HG02588 (cell line): Measurements from ENCODE around the gene SPOCK2.
"Not testable (repeated sequence)": the region's sequence is repeated elsewhere in the genome, so short reads cannot be mapped to it uniquely, and the experiment has no call there.

Experiments used
- ATAC-seq: cut with Tn5 transposase; IDR thresholded peaks from one replicate; pipeline ENCODE4 v1.9.1; 2021; ENCODE audit warnings: mild to moderate bottlenecking, moderate library complexity; ENCODE audit not compliant: unreplicated experiment

Gene SPOCK2, protein sequence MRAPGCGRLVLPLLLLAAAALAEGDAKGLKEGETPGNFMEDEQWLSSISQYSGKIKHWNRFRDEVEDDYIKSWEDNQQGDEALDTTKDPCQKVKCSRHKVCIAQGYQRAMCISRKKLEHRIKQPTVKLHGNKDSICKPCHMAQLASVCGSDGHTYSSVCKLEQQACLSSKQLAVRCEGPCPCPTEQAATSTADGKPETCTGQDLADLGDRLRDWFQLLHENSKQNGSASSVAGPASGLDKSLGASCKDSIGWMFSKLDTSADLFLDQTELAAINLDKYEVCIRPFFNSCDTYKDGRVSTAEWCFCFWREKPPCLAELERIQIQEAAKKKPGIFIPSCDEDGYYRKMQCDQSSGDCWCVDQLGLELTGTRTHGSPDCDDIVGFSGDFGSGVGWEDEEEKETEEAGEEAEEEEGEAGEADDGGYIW

GRCh38 chr10:72087969-72088888 lies at the start of gene SPOCK2:
Gene SPOCK2, minus strand, starts transcription at chr10:72088551. Its CDS starts 223 bp downstream, at chr10:72088328.
- no peak for ATAC-seq

- no peak for ATAC-seq
These were observed 49.2 kb upstream of the SPOCK2 start for GRCh38 chr10:72137583-72137982.

- ATAC-seq = not testable (repeated sequence)
These were observed 47.9 kb upstream of the SPOCK2 start for GRCh38 chr10:72136225-72136624.

- no peak for ATAC-seq
These were observed 46.7 kb upstream of the SPOCK2 start for GRCh38 chr10:72134785-72135767.

GRCh38 chr10:72133517-72133916 lies 45.2 kb upstream of the SPOCK2 start:
- peak; percentile 86 for ATAC-seq

- ATAC-seq = no peak
These were observed 44.5 kb upstream of the SPOCK2 start for GRCh38 chr10:72132854-72133253.

DNA sequence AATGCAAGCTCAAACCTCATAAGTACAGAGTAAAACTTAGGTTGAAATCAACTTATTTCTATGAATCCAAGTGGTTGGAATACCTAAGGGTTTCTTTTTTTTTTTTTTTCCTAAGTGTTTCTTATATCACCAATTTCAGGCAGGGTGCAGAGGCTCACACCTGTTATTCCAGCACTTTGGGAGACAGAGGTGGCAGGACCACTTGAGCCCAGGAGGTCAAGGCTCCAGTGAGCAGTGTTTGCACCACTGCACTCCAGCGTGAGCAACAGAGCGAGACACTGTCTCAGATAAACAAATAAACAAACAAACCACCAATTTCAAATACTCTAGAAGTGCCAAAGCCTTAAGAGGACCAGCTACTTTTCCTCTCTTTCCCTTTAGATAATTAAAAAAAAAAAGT lies 39.2 kb upstream of the SPOCK2 start:
- no peak for ATAC-seq

DNA sequence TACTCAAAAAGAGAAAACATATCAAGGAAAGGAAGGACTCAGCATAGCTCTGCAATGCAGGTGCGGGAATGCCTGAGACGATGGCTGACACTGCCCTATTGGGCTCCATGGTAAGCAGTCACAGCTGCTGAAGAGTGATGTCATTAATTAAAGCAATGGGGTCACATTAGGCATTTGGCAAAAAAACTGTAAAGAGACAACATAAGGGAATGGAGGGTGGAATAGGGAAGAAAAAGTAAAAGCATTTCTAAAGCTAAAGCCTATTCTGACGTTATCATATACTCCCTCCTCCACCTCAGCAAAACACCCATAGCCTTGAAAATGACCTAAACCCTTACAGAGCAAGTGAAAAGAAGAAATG lies 38.5 kb upstream of the SPOCK2 start:
- ATAC-seq = no peak

GRCh38 chr10:72126184-72126871 lies 38.0 kb upstream of the SPOCK2 start:
- no peak for ATAC-seq

DNA sequence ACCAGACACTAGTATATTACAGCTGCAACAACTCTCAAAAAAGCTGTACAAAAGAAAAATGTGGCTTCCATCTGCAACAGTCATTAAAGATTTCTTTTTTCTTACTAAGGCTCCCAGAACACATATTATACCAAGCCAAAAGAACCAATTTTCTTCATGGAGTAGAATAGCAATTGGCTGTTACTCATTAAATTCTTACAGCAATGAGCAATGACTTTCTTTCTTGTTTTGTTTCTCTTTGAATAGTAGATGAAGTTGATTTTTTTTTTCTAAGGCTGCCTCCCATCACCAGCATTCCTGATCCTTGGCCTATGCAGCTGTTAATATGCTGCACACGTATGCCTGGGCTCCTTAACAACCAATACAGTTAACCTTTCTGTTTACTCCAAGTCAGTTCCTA lies 36.6 kb upstream of the SPOCK2 start:
- ATAC-seq = no peak

GRCh38 chr10:72124381-72124780 lies 36.0 kb upstream of the SPOCK2 start:
- ATAC-seq = no peak

DNA sequence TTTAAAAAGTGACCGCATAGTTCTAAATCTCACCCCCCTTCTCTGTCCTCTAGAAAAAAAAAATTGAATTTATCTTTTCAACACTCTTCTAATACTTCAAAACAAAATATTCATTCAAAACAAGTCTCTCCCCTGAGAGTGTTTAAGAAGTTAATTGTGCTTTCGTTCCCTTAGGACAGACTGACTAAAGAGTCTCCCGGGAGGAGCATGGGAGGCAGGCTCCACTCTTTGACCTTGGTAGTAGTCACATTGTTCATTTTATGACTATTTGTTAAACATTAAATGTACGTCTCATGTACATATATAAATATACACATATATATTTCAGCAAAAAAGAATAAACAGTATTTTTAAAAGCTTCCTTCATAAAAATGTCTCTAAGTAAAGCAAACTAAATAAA lies 35.3 kb upstream of the SPOCK2 start:
- no peak for ATAC-seq

DNA sequence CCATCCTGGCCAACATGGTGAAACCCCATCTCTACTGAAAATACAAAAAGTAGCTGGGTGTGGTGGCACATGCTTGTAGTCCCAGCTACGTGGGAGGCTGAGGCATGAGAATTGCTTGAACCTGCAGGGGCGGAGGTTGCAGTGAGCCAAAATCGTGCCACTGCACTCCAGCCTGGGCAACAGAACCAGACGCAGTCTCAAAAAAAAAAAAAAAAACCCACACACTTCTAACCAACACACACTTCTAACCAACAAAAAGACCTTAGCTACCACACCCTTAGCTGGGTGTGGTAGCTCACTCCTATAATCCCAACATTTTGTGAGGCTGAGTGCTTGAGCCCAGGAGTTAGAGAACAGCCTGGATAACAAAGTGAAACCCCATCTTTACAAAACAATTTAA lies 33.9 kb upstream of the SPOCK2 start:
- no peak for ATAC-seq

- ATAC-seq = no peak
These were observed 33.0 kb upstream of the SPOCK2 start for GRCh38 chr10:72121389-72121788.

GRCh38 chr10:72116372-72116771 lies 28.0 kb upstream of the SPOCK2 start:
- no peak for ATAC-seq

- ATAC-seq = no peak
These were observed 26.5 kb upstream of the SPOCK2 start for GRCh38 chr10:72114706-72115450.

GRCh38 chr10:72110673-72111401 lies 22.5 kb upstream of the SPOCK2 start:
- no peak for ATAC-seq

GRCh38 chr10:72109636-72110157 lies 21.3 kb upstream of the SPOCK2 start:
- no peak for ATAC-seq
